Posterior cingulate gyrus (tissue), 11 donors: ENCODE results near the gene ZDHHC11.

Experiments
- DNase-seq, 10 donors: peaks; one replicate each; pipeline versions ENCODE4 v3.0.0 to v3.0.0-alpha.2; 2020 to 2021; ENCODE audit warnings: mixed read lengths in 3 of 10
- intact Hi-C: fragments of 100-400 bp; cut with DNase I; formaldehyde crosslinking; loops from one replicate; pipeline ENCODE4 v1.15.1; 2023

The ZDHHC11 gene

GRCh38 chr5:850511-851006 lies at the start of gene ZDHHC11:
Gene ZDHHC11 (minus strand): TSS chr5:850986. CDS start chr5:850602, 384 bp downstream.
- peak in 8 of 10 donors; percentile 13 to 95 (median 46) for DNase-seq
- intact Hi-C loops: no loop called here

- intact Hi-C loops: loop anchor here (2.0 kb wide), 1 partner anchor 223 kb away; no protein-coding TSS in a partner anchor
- DNase-seq: peak in 3 of 10 donors; percentile 16 to 54 (median 26)
Observed at GRCh38 chr5:893711-894110, 42.9 kb upstream of the ZDHHC11 start.

- intact Hi-C loops: loop anchor here (2.0 kb wide), 1 partner anchor 222 kb away; no protein-coding TSS in a partner anchor
- DNase-seq: peak in 1 of 10 donors; percentile 68
Observed at GRCh38 chr5:893137-893506, 42.3 kb upstream of the ZDHHC11 start.

GRCh38 chr5:892394-893136 lies 41.8 kb upstream of the ZDHHC11 start, which contains the start of the genes BRD9 and TRIP13:
Gene BRD9 (minus strand): TSS chr5:892801. CDS start chr5:892657, 144 bp downstream.
Gene TRIP13 (plus strand): TSS chr5:892884. CDS start chr5:892999, 115 bp downstream.
- intact Hi-C loops: loop anchor here (2.0 kb wide), 1 partner anchor 222 kb away; no protein-coding TSS in a partner anchor
- peak; percentile 71 to 98 (median 82) for DNase-seq

- peak in 1 of 10 donors; percentile 64 for DNase-seq
- intact Hi-C loops: loop anchor here (2.0 kb wide), 1 partner anchor 221 kb away; no protein-coding TSS in a partner anchor
Observed at GRCh38 chr5:891837-892393, 41.1 kb upstream of the ZDHHC11 start.

GRCh38 chr5:891117-891836 lies 40.5 kb upstream of the ZDHHC11 start:
- DNase-seq: peak in 1 of 10 donors; percentile 62
- intact Hi-C loops: no loop called here

GRCh38 chr5:889075-889710 lies 38.4 kb upstream of the ZDHHC11 start:
- intact Hi-C loops: no loop called here
- peak in 1 of 10 donors; percentile 15 for DNase-seq

GRCh38 chr5:888638-889035 lies 37.9 kb upstream of the ZDHHC11 start:
- intact Hi-C loops: no loop called here
- no peak for DNase-seq

- intact Hi-C loops: no loop called here
- DNase-seq: peak in 1 of 10 donors; percentile 32
Observed at GRCh38 chr5:887947-888637, 37.3 kb upstream of the ZDHHC11 start.

- intact Hi-C loops: no loop called here
- DNase-seq: peak in 1 of 10 donors; percentile 46
Observed at GRCh38 chr5:886716-887325, 36.0 kb upstream of the ZDHHC11 start.

GRCh38 chr5:886036-886435 lies 35.2 kb upstream of the ZDHHC11 start:
- intact Hi-C loops: no loop called here
- DNase-seq: peak in 1 of 10 donors; percentile 47

- intact Hi-C loops: no loop called here
- peak in 6 of 10 donors; percentile 25 to 93 (median 70) for DNase-seq
Observed at GRCh38 chr5:885529-885928, 34.7 kb upstream of the ZDHHC11 start.

GRCh38 chr5:885127-885442 lies 34.3 kb upstream of the ZDHHC11 start:
- DNase-seq: peak in 1 of 10 donors; percentile 63
- intact Hi-C loops: no loop called here

- DNase-seq: peak in 2 of 10 donors; percentile 34 to 37
- intact Hi-C loops: no loop called here
Observed at GRCh38 chr5:884345-885126, 33.8 kb upstream of the ZDHHC11 start.

GRCh38 chr5:883475-884181 lies 32.8 kb upstream of the ZDHHC11 start:
- DNase-seq: peak in 5 of 10 donors; percentile 22 to 90 (median 36)
- intact Hi-C loops: no loop called here

- DNase-seq: peak in 3 of 10 donors; percentile 49 to 59 (median 55)
- intact Hi-C loops: no loop called here
Observed at GRCh38 chr5:882253-883183, 31.7 kb upstream of the ZDHHC11 start.

GRCh38 chr5:881551-881935 lies 30.8 kb upstream of the ZDHHC11 start:
- peak in 2 of 10 donors; percentile 60 to 70 for DNase-seq
- intact Hi-C loops: no loop called here
